Dendritic cell treated with granulocyte-macrophage colony-stimulating factor and Interleukin-4, amounts not matched to agents 40 ng/mL and 50 ng/mL, for 4 days (primary cell): Measurements from ENCODE around the gene OGFOD3.

Source experiments
- H3K27ac Mint-ChIP-seq: one replicate; pipeline ENCODE4 v1.8.0; 2022; ENCODE audit warnings: mild to moderate bottlenecking, mixed read lengths
- H3K27me3 Mint-ChIP-seq: one replicate; pipeline ENCODE4 v1.8.0; 2022; ENCODE audit warnings: mild to moderate bottlenecking, mixed read lengths
- H3K36me3 Mint-ChIP-seq: one replicate; pipeline ENCODE4 v1.8.0; 2022; ENCODE audit warnings: low read depth, mixed read lengths
- H3K4me1 Mint-ChIP-seq: one replicate; pipeline ENCODE4 v1.8.0; 2022; ENCODE audit warnings: low read depth, mixed read lengths
- H3K4me3 Mint-ChIP-seq: one replicate; pipeline ENCODE4 v1.8.0; 2022; ENCODE audit warnings: mild to moderate bottlenecking, moderate library complexity, mixed read lengths
- H3K9me3 Mint-ChIP-seq: one replicate; pipeline ENCODE4 v1.8.0; 2022; ENCODE audit warnings: mixed read lengths
- intact Hi-C: fragments of 100-400 bp; cut with micrococcal nuclease; formaldehyde crosslinking; loops from one replicate; pipeline ENCODE4 v1.15.0; 2022

OGFOD3 gene

DNA sequence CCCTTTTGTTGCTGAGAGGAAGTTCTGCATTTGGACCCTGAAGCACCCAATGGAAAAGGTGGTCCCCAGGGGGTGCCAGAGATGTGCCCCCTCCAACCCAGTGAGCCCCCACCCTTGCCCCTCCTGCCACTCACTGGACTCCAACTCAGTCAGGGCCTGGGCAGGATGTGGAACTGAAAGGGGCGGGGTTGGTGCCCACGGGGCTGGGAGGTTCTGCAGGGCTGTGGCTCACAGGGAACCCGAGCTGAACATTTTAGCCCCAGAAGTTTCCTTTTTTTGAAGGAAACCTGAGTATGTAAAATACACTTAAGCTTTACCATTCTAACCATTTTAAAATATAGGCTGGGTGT lies 15.8 kb upstream of the OGFOD3 start:
- Mint-ChIP-seq H3K27ac (peak overlapping the region; percentile 69), H3K4me1 (peaks cover 29% of the 10 kb centered on the region), H3K27me3 (no peaks in the 10 kb centered on the region), H3K4me3 (no peak overlapping the region), H3K9me3 (no peaks in the 10 kb centered on the region), H3K36me3 (peaks cover 82% of the 10 kb centered on the region)
- intact Hi-C loops = no loop called here

DNA sequence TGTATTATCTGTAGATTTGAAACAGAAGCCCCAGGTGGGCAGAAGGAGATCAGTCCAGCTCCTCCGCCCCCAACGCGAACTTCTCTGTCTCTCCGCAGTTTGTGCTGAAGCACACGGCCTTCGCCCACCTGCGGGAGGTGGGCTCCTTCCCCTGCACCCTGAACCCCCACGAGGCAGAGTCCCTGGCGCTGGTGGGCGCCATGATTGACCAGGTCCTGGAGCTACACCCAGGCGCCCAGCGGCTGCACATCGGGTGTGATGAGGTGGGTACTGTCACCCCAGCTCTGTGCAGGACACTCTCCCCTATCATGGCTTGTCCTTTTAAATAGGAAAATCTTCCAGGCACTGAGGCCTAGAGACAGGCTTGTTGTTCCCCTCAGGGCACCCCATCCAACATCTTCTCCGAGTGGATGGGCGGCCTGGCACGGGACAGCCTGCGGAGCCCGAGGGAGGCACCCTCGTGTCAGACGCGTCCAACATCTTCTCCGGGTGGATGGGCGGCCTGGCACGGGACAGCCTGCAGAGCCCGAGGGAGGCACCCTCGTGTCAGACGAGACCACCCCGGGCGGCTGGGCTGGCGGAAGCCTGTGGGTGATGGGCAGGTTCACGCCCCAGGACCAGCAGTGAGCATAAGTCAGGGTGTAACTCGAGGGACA lies 15.3 kb upstream of the OGFOD3 start:
- H3K36me3 Mint-ChIP-seq = peaks cover 79% of the 10 kb centered on the region
- H3K9me3 Mint-ChIP-seq = no peaks in the 10 kb centered on the region
- intact Hi-C loops = no loop called here
- peak overlapping the region; percentile 69 for H3K27ac Mint-ChIP-seq
- H3K4me3 Mint-ChIP-seq = no peak overlapping the region
- H3K27me3 Mint-ChIP-seq = no peaks in the 10 kb centered on the region
- peaks cover 33% of the 10 kb centered on the region for H3K4me1 Mint-ChIP-seq

DNA sequence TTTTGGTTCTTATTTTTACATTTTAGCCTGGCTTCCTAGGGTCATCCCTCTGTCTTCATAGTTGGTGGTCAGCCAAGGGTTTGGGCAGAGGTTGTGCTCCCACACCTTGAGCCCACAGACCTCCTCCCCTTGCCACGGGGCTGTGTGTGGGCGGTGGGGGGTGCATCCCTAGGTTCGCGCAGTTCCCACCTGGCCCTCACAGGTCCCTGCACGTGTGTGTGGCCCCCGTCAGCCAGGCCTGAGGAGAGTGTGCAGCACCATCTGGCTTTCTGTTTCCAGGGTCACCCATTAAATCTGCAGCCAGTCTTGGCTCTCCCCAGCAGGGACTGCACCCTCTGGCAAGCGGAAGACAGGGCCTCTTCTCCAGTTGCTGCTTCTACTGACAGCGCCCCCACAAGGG lies 13.6 kb upstream of the OGFOD3 start:
- H3K36me3 Mint-ChIP-seq = peaks cover 67% of the 10 kb centered on the region
- H3K4me3 Mint-ChIP-seq = no peak overlapping the region
- no peaks in the 10 kb centered on the region for H3K27me3 Mint-ChIP-seq
- intact Hi-C loops = no loop called here
- H3K9me3 Mint-ChIP-seq = no peaks in the 10 kb centered on the region
- H3K4me1 Mint-ChIP-seq = peaks cover 36% of the 10 kb centered on the region
- no peak overlapping the region for H3K27ac Mint-ChIP-seq

DNA sequence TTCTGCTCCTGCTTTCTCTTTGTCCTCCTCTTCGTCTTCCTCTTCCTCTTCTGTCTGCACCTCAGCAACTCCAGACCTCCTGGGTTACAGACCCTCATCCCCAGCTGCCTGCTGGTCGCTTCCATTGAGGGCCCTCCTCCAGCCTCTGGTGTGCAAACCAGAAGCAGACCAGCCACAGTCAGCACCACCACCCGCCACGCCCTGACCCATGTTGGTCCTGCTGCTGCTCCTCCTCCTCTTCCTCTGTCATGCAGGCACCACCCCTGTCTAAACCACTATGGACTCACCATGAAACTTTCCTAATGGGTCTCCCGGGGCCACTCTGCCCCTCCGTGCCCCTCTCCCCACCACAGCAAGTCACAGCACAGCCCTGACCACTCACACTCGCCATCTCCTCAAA lies 11.4 kb upstream of the OGFOD3 start:
- Mint-ChIP-seq H3K9me3 (no peaks in the 10 kb centered on the region), H3K27me3 (no peaks in the 10 kb centered on the region), H3K36me3 (peaks cover 63% of the 10 kb centered on the region), H3K27ac (peak overlapping the region; percentile 56), H3K4me1 (peaks cover 36% of the 10 kb centered on the region), H3K4me3 (peak overlapping the region; percentile 30)
- intact Hi-C loops = no loop called here

DNA sequence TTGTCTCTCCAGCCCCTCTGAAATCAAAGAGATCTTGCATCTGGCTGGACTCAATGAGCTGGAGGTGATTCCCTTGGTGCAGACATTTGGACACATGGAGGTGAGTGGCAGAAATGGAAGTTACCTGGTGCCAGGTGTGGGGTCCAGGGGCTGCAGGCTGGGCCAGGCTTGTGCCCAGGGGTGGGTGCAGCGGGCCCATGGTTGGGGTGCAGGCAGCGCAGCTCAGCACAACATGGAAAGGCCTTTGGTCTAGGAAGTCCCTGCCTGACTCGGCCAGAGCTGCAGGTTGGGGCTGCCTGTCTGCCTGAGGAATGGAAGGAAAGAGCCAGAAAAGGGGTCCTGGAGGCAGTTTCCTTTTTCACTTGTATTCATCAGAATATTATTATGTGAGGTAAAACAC lies 10.2 kb upstream of the OGFOD3 start:
- no peaks in the 10 kb centered on the region for H3K27me3 Mint-ChIP-seq
- peaks cover 37% of the 10 kb centered on the region for H3K4me1 Mint-ChIP-seq
- H3K36me3 Mint-ChIP-seq = peaks cover 69% of the 10 kb centered on the region
- no peak overlapping the region for H3K27ac Mint-ChIP-seq
- intact Hi-C loops = no loop called here
- no peaks in the 10 kb centered on the region for H3K9me3 Mint-ChIP-seq
- H3K4me3 Mint-ChIP-seq = no peak overlapping the region

GRCh38 chr17:82424863-82425159 lies 6.4 kb upstream of the OGFOD3 start:
- intact Hi-C loops = no loop called here
- peaks cover 80% of the 10 kb centered on the region for H3K36me3 Mint-ChIP-seq
- peaks cover 36% of the 10 kb centered on the region for H3K4me1 Mint-ChIP-seq
- peaks cover 13% of the 10 kb centered on the region for H3K9me3 Mint-ChIP-seq
- H3K27me3 Mint-ChIP-seq = no peaks in the 10 kb centered on the region
- no peak overlapping the region for H3K4me3 Mint-ChIP-seq
- H3K27ac Mint-ChIP-seq = peak overlapping the region; percentile 13

DNA sequence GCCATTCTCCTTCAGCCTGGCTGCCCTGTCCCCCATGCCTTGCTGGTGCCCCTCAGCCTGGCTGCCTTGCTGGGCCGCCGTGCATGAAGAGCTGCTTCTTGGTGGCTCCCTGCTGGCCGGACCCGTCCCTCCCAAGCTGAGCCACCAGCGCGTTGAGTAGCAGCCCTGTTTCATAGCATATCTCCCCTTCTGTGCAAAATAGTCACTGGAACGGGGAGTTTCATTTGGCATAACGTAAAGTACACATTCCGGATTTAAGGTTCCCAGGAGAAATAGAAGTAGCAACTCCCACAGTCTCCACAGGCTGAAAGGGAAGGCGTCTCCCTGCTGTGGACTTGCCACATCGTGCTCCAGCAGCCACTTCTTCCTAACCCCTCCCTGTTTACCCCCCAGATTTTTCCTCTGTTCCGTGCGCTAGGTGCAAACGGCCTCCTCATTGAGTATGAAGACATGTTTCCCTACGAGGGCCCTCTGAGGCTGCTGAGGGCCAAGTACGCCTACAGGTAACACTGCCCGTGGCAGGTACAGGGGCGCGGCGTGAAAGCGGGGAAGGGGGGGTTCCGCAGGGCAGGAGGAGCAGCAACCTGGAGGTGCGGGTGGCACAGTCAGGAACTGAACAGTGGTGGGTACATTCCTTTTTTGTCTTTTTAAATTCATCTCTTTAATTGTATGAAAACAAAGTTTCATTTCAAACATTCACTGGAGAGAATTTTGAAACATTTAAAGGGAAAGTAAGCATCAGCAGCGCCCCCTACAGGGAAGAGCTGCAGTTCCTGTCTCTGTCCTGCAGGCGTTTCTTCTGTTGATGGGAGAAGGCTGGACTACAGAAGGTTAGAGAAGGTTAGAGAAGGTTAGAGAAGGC lies 5.8 kb upstream of the OGFOD3 start:
- Mint-ChIP-seq H3K4me3 (no peak overlapping the region), H3K9me3 (peaks cover 13% of the 10 kb centered on the region), H3K27ac (peak overlapping the region; percentile 13), H3K36me3 (peaks cover 77% of the 10 kb centered on the region), H3K4me1 (peaks cover 32% of the 10 kb centered on the region), H3K27me3 (no peaks in the 10 kb centered on the region)
- intact Hi-C loops = no loop called here

GRCh38 chr17:82419540-82419939 lies 1.2 kb upstream of the OGFOD3 start:
- Mint-ChIP-seq H3K9me3 (peaks cover 13% of the 10 kb centered on the region), H3K4me3 (peak overlapping the region; percentile 76), H3K4me1 (peaks cover 32% of the 10 kb centered on the region), H3K27ac (peak overlapping the region; percentile 72), H3K36me3 (peaks cover 61% of the 10 kb centered on the region), H3K27me3 (no peaks in the 10 kb centered on the region)
- intact Hi-C loops = loop anchor here (5.0 kb wide), 1 partner anchor 33 kb away; the partner anchor contains the start of gene CYBC1

DNA sequence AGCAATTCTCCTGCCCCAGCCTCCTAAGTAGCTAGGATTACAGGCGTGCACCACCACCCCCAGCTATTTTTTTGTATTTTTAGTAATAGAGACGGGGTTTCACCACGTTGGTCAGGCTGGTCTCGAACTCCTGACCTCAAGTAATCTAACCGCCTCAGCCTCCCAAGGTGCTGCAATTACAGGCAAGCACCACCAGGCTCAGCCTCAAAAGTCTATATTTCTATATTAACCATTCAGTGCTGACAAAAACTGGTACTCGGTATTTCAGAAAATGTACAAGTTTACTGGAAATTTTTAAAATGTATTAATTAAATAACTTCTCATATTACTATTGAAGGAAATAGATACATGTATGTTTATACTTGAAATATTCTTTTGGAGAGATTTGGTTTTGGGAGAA lies 1.6 kb downstream of the OGFOD3 start:
- peaks cover 24% of the 10 kb centered on the region for H3K4me1 Mint-ChIP-seq
- peaks cover 59% of the 10 kb centered on the region for H3K36me3 Mint-ChIP-seq
- no peaks in the 10 kb centered on the region for H3K27me3 Mint-ChIP-seq
- no peak overlapping the region for H3K27ac Mint-ChIP-seq
- intact Hi-C loops = loop anchor here (5.0 kb wide), 1 partner anchor 36 kb away; the partner anchor contains the start of gene CYBC1
- H3K4me3 Mint-ChIP-seq = no peak overlapping the region
- H3K9me3 Mint-ChIP-seq = no peaks in the 10 kb centered on the region

- peaks cover 24% of the 10 kb centered on the region for H3K4me1 Mint-ChIP-seq
- intact Hi-C loops = loop anchor here (5.0 kb wide), 1 partner anchor 36 kb away; the partner anchor contains the start of gene CYBC1
- no peaks in the 10 kb centered on the region for H3K9me3 Mint-ChIP-seq
- H3K27ac Mint-ChIP-seq = no peak overlapping the region
- no peaks in the 10 kb centered on the region for H3K27me3 Mint-ChIP-seq
- no peak overlapping the region for H3K4me3 Mint-ChIP-seq
- H3K36me3 Mint-ChIP-seq = peaks cover 58% of the 10 kb centered on the region
Observed at GRCh38 chr17:82416264-82416663, 2.1 kb downstream of the OGFOD3 start.

GRCh38 chr17:82415786-82416185 lies 2.6 kb downstream of the OGFOD3 start:
- H3K36me3 Mint-ChIP-seq = peaks cover 56% of the 10 kb centered on the region
- H3K4me1 Mint-ChIP-seq = peaks cover 24% of the 10 kb centered on the region
- H3K27ac Mint-ChIP-seq = no peak overlapping the region
- no peak overlapping the region for H3K4me3 Mint-ChIP-seq
- intact Hi-C loops = loop anchor here (5.0 kb wide), 1 partner anchor 37 kb away; the partner anchor contains the start of gene CYBC1
- no peaks in the 10 kb centered on the region for H3K27me3 Mint-ChIP-seq
- no peaks in the 10 kb centered on the region for H3K9me3 Mint-ChIP-seq

DNA sequence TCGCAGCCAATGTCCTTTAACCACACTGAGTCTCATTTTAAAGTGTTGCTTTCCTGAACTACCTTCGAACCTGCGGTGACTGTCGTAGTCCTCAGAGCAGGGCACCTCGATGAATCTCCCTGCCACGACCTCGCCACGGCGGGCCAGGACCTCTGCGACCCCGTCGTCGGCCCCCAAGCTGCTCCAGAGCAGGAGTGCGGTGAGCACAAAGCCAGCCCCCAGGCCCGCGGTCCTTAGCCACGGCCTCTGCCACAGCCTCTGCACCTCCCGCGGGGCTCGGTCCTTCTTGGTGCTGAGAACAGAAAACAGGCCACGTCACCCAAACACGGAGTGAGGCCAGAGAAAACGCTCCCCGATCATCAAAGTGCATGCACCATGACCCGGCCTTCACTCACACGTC lies 3.0 kb downstream of the OGFOD3 start:
- Mint-ChIP-seq H3K4me1 (peaks cover 23% of the 10 kb centered on the region), H3K27me3 (no peaks in the 10 kb centered on the region), H3K4me3 (no peak overlapping the region), H3K27ac (no peak overlapping the region), H3K36me3 (peaks cover 52% of the 10 kb centered on the region), H3K9me3 (no peaks in the 10 kb centered on the region)
- intact Hi-C loops = loop anchor here (5.0 kb wide), 1 partner anchor 37 kb away; the partner anchor contains the start of gene CYBC1

DNA sequence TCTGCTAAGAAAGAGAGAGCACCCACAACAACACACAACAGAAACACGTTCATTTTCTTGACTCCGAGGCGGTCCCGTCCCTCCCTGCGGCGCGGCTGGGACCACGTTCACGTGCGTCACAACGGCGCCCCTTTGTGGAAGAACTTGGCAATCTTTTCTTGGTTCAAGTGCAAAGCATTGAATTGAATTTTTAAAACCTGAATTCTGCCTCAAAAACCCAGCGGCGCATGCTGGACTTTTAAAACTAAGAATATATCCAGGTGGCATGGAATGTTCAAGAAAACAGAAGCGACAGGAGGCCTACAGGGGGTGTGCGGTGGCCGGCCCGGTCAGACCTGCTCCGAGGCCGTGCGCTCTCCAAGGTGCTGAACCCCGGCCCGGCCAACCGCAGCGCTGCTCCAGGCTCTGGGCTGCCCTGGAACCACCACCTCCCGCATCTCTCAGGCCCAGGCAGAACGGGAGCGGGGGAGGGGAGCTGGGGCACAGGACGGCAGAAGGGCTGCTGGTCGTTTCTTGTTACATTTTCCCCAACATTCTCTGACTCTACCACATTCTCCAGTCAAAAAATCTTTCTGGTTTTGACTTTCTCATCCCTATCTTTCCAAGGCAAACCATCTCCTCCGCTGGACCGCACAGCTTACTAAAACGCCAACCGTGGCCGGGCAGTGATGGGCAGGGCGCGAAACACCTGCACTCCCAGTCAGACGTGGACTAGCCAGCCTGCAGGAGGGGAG lies 3.7 kb downstream of the OGFOD3 start:
- peaks cover 52% of the 10 kb centered on the region for H3K36me3 Mint-ChIP-seq
- H3K4me3 Mint-ChIP-seq = no peak overlapping the region
- intact Hi-C loops = loop anchor here (1.0 to 5.0 kb wide), 2 partner anchors 38 to 62 kb away; partner anchors contain the start of gene CYBC1
- no peaks in the 10 kb centered on the region for H3K27me3 Mint-ChIP-seq
- no peak overlapping the region for H3K27ac Mint-ChIP-seq
- H3K4me1 Mint-ChIP-seq = peaks cover 17% of the 10 kb centered on the region
- no peaks in the 10 kb centered on the region for H3K9me3 Mint-ChIP-seq
